HG03354 (cell line): ENCODE measurements around the gene BAX.

Source experiments
- ATAC-seq: cut with Tn5 transposase; IDR thresholded peaks from one replicate; pipeline ENCODE4 v1.9.1; 2021; ENCODE audit warnings: mild to moderate bottlenecking; ENCODE audit not compliant: unreplicated experiment, poor library complexity, severe bottlenecking

Gene BAX

DNA sequence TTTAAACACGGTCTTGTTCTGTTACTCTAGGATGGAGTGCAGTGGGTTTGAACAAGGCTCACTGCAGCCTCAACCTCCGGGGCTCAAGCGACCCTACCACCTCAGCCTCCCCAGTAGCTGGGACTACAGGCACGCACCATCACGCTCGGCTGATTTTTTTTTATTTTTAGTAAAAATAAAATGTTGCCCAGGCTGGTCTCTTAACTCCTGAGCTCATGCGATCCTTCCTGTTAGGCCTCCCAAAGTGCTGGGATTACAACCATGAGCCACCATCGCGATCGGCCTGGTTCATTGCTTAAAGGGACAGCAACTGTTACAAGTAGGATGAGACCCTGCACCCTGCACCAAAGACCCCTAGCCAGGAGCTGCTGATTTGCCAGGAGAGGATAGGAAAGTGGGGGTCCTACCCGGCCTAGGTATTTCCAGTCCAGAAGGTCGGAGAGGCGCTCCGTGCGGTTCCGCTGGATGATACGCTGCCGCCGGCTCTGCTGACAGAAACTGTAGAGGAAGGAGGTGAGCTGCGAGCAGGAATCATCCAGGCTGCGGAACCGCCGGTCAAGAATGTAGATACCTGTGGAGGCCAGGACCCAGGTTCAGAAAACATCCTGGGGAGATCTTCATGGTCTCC, 15.6 kb downstream of the BAX start:
- no peak for ATAC-seq

DNA sequence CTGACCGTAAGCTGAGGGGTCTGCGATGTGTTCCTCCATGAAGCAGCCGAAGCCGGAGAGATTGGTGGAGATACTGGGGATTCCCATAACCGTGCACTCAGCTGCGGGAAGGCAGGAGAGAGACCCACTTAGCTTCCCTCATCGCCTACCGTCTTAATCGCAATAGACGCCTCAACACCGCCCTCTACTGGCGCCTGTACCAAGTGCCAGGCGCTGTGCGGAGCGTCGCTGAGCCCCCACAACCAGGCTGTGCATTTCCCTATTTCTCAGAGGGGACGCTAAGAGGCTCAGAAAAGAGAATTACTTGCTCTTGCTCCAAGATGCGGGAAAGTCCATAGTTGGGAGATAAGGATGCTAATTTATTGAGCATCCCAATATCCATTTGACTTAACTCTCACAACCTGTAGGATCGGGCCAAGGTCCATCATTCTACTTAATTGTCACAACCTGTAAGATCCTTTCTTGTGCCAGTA, 16.3 kb downstream of the BAX start:
- peak; percentile 40 for ATAC-seq

DNA sequence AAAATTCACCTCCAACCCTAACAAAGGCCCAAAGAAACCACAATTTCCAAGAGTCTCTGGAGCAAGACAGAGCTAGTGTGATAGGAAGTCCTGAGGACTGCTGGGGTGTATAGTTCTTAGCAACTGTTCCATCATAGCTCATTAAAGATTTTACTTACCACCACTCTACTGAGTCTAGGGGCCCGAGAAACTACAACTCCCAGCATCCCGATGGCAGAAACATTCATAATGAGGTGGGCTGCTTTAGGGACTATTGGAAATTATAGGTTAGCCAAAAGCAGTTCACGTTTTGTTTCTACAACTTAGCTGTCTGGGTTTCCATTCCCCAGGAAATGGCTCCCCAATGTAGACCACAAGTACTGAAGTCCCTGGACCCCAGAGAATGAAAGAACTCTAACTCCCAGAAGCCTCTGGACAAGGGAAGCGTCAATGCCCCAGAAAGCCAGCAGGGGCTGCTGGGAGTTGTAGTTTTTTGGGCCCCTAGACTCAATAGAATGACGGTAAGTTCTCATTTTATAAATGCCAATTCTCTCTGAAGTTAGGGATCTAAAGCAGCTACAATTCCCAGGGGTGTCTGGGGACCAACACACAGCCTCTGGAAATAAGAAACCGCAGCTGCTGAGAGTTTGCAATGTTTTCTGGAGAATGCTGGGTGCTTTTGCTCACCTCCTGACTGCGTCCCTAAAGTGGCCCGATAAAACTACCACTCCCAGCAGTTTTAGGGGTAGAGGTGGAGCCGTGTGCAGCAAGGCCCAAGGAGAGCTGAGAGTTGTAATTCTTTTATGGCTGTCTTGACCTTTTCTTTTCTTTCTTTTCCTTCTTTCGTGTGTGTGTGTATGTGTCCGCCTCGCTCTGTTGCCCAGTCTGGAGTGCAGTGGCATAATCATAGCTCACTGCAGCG, 21.5 kb downstream of the BAX start:
- ATAC-seq, result no peak

DNA sequence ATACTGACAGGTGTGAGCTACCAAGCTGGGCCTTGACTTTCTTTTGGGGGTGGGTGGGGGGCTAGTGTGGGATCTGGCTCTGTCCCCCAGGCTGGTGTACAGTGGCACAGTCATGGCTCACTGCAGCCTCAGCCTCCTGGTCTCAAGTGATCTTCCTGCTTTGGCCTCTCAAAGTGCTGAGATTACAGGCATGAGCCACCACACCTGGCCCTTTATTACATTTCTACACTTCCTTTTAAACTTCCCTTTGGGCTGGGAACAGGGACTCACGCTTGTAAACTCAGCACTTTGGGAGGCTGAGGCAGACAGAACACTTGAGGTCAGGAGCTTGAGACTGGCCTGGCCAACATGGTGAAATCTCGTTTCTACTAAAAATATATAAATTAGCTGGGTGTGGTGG, 22.4 kb downstream of the BAX start:
- no peak for ATAC-seq

DNA sequence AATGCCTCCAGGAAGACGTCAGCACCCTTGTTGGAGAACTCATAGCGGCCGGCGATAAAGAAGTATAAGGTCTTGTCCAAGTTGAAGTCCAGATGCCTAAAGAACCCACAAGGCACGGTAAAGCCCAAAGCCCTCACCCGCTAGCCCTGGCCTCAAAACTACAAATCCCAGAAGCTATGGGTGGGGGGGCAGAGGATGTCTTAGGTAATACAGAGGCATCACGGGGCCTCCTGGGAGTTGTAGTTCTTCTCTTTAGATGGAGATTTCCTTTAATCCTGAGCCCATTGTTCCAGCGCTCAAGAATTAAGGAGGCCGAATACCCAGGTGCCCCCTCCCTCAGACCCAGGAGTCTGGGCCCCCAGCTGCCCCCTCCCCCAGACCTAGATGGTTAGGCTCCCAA, 27.6 kb downstream of the BAX start:
- no peak for ATAC-seq

DNA sequence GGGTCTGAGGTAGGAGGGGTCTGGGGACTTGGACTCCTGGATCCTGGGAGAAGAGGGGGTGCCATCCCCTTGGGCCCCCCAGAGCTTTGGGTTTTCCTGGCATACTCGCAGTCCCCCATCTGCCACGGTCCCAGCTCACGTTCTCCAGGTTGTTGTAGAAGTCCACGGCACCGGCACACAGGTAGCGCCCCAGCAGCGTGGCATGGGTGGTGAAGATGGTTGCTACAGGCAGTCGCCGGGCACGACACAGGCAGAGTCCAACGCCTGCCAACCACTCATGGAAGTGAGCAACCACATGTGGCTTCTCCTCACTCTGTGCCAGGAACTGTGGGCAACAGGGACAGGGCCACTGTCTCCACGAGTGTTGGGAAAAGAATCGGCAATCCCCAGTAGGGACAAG, 31.0 kb downstream of the BAX start:
- ATAC-seq, result no peak

DNA sequence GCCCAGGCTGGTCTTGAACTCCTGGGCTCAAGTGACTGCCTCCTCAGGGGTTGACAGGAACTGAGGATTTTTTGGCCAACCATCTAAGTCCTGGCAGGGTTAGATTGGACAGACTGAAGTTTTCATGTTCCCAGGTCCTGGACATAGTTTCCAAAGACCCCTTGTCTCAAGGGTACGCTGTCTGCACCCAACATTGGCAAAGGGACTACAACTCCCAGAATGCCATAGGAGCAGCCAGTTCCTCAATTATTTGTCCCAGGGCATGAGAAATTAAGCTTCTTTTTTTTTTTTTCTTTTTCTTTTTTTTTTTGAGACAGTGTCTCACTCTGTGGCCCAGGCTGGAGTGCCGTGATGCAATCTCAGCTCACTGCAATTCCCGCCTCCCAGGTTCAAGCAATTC, 31.5 kb downstream of the BAX start:
- ATAC-seq, result no peak

DNA sequence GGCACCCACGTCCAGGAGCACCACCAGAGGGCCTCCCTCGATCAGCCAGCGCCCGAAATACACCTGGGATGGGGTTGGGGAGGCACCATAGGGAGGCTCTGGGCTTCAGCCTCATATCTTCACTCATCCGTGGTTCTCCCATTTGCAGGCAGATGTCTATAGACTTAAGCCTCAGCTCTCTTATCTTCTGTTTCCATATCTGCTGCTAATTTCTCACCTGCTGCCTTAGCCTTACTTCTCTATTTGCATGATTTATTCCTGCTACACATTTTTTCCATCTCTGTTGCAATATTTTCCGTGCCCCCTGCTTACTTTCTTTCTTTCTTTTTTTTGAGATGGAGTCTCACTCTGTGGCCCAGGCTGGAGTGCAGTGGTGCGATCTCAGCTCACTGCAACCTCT, 32.6 kb downstream of the BAX start:
- ATAC-seq, result no peak

DNA sequence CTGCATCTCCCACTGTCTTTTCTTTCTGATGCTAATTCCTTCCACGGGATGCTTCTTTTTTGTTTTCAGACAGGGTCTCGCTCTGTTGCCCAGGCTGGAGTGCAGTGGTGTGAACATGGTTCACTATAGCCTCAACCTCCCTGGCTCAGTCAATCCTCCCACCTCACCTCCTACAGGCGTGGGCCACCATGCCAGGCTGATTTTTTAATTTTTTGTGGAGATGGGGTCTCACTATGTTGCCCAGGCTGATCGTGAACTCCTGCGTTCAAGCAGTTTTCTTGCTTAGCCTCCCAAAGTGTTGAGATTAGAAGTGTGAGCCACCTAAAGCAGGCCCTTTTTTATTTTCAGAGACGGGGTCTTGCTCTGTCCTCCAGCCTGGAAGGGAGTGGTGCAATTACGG, 33.6 kb downstream of the BAX start:
- no peak for ATAC-seq

DNA sequence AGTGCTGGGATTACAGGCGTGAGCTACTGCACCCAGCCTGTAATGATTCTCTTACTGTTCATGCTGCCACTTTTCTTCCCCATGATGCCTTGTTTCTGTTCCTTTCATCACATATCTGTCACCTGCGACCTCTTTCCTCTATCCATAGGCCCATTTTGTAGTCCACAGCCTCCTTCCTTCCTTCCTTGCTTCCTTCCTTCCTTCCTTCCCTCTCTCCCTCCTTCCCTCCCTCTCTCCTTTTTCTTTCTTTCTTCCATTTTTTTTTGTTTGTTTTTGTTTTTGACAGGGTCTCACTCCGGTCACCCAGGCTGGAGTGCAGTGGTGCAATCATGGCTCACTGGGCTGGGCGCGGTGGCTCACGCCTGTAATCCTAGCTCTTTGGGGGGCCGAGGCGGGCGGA, 34.2 kb downstream of the BAX start:
- no peak for ATAC-seq

DNA sequence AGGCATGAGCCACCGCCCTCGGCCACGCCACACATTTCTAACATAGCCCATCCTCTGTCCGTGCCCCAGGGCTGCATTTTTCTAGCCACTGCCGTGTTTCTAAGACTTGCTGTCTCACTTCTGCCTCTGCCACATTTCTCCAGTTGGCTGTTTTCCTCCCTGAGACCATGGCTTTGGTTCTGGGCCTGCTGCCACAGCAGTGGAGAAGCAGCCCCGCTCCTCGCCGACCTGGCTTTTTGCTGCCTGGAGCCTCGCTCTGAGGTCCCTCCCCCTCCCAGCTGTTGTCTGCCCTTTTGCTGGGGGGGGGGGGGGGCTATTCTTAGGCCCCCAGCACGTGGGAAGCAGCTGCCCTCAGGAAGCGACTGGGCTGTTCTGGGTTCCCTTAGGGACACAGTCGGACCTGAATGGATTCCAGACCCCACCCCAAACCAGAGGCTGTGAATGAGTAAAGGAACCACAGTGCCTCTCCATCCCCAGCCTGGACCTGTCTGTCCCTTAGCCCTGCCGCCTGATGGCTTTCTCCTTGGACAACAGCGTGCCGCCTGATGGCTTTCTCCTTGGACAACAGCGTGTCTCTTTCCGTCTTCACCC, 35.1 kb downstream of the BAX start:
- ATAC-seq, result no peak

DNA sequence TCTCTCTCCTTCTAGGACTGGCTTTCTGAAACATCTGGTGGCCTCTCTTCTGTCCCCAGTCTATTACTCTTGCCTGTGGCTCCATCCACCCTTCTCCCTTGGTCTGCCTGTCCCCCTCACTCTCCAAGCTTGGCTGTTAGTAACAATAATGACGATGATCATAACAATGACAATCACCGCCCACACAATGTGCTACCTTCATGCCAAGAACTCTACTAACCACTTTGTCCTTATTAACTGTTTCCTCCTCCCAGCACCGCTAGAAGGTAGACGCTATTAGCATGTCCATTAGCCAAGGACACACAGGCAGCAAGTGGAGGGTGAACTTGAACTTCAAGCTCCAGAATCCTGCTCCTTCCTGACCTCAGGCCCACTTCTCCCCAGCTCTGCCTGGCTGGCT, 35.7 kb downstream of the BAX start:
- no peak for ATAC-seq

DNA sequence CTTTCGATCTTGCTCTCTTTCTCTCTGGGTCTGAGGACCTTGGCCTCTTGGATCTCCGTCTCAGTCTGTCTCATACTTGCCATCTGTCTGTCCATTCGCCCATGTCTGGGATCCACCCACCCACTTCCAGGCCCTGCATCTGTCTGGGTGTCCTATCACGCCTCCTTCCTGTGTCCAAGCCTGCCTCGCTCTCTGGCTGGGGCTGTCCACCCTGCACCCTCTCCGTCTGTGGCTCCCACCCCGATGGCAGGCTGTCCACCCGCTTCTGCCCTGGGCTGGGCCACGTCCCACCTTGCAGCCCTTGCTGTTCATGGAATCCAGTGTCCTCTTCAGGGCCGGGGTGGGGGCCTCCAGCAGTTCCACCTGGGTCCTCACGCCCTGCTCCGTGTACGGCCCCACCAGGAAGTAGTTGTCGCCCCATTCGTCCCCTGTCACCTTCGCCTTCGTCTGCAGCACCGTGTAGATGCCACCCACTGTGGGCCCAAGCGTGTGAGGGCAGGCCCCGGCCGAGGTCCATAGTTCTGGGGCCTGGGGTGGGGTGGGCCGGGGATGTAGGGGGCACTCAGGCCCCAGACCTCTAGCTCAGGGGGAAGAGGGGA, 36.4 kb downstream of the BAX start:
- no peak for ATAC-seq

DNA sequence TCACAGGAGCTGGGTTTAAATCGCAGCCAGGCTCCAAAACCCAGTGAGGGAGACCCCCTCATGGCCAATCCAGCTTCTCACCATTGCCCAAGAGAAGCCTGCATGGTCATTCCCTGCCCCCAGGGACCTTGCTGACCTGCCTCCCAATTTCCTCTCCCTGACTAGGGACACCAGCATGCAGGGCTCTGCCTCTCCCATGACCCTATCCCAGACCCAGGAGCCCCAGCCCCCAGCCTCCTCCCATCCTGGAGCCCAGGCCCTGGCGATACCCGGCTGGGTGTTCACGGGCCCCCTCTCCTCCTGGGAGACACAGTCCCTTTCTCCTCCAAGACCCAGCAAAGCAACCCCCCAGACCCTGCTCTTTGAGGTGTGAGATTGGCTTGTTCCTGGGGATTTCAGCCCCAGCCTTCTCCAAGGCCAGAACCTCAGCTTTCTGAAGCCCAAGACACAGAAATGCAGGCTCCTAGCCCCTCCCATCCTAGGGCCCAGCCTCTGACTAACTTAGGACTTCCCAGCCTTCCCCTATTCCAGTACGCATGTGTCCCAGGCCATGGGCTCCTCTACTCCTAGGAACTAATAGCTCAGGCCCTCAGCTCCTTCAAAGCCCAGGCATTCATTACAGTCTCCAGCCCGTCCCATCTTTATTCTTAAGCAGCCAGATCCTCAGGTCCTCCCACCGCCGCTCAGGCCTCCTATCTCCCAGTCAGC, 37.4 kb downstream of the BAX start:
- no peak for ATAC-seq

DNA sequence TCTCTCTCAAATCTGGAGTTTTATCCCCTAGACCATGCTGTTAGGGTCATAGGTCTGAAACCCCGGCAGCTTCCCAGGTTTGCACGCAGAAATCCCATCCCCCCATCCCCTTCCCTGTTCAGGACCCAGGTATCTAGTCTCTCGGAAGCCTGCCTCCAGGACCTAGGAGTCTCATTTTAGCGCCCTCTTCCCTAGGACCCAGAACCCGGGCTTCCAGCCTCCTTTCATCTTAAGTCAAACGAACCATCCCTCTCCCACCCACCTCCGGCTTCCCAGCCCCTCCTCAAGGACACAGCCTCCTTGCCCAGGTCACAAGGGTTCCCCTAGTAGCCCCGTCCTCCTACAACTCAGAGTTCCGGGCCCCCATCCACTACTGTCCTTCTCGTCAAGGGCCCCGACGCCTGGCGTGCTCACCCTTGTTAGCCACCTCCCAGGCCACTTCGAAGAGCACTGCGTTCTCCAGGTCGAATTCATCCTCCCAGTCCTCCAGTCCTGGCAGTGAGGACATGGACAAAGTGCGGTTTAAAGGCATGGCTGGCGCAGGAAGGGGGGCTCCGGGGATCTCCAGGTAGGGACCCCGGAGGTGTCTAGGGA, 38.0 kb downstream of the BAX start:
- peak; percentile 1 for ATAC-seq

DNA sequence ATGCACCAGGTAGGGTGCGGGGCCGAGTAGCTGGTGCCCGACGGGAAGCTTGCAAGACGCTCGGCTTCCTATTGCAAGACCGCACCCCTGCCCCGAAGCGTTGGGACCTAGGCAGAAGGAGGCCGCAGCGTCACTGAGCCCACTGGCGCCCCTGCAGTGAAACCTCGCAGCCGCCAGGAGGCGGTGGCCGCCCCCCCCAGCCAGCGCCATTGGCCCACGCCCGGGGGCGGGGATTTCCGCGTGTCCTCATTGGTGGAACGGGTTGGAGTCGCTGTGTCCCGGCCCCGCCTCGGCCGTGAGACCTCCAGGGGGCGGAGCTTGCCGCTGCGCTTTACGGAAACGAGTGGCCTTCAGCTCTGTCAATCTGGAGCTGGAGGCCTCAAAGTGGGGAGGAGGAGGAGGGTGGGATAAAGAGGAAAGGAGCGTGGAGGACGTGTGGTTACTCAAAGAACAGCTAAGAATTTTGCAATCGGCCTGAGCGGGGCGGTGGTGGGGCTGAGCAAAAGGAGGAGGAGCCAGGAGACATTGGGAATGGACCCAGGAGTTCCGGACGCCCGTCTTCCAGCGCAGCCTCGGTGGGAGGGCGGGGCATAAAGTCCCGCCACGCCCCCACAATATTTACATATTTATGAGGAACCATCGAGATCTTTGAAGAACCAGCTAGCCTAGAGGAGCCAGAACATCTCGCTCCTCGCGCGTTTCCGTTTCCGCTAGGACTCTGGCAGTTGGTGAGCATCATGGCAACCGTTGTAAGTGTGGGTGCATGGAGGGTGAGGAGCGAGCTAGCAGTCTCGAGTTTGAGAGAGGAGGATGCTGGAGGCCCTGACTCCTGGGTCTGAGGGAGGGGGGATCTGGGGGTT, 38.7 kb downstream of the BAX start, which contains the start of the genes GYS1 and RUVBL2:
Gene GYS1 (minus strand): TSS at position 135 of the 860 bp plus-strand sequence. CDS start 197 bp downstream, outside the sequence.
Gene RUVBL2 (plus strand): TSS at position 713 of the 860 bp plus-strand sequence. CDS start 25 bp downstream, at position 738.
- ATAC-seq, result peak; percentile 89

DNA sequence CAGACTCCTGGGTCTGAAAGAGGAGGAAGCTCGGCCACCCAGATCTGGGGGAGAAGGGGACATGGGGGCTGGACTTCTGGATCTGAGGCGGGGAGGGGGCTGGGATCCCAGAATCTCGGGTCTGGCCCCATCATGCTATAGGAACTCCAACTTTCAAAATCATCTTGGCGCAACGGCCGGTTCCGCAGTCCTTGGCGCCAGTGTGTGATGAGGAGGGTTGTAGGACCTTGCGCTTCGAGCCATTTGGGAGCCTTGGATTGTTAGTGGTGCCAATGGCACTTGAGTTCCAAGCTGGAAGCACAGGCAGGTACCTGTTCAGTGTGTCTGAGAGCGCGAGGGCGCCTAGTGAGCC, 39.3 kb downstream of the BAX start:
- ATAC-seq, result no peak

DNA sequence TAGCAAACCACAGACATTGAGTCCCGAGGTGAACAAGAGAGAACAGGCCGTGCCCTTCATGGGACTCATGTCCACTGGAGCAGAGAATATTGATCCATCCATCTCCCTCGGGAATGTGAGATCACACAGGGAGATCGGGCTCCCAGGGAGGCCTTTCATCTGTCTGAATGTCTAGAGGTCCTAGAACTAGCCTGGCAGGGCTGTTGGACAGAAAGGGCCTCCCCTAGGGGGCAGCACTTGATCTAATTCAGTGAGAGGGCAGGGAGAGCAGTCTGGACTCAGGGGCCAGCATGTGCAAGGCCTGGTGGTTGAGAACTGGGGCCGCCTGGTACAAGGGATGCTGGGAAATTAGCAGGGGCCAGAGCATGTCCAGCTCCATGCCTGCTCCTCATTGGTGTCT, 43.3 kb downstream of the BAX start:
- no peak for ATAC-seq
